22Rv1 (cell line): ENCODE data around the gene EIF4E1B.

ENCODE experiments used
- ZFX ChIP-seq: fragments of 450-650 bp; IDR thresholded peaks from 2 replicates; pipeline ENCODE4 v1.6.1; 2017; ENCODE audit warnings: antibody characterized with exemption, borderline replicate concordance
- TF ChIP-seq, protein P1 (sequence below): fragments of 450-650 bp; IDR thresholded peaks from 2 replicates; pipeline ENCODE4 v1.5.1; 2017; ENCODE audit warnings: mild to moderate bottlenecking

DNA sequence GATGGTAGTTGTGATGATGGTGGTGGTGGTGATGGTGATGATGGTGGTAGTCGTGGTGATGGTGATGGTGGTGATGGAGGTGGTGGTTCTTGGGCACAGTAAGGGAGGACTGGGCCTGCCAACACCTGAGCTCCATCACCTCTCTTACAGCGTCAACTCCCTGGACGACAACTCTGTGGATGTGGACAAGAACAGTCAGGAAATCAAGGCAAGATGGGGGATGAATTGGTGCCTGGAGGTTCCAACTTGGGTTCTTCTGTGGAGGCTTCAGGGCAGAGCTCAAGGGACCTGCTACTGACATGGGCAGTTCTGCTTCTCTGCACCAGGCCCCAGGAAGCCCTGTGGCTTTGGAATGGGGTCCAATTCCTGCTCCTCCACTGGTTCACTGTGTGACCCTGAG lies 37.9 kb upstream of the EIF4E1B start:
- TF ChIP-seq, protein P1, sequence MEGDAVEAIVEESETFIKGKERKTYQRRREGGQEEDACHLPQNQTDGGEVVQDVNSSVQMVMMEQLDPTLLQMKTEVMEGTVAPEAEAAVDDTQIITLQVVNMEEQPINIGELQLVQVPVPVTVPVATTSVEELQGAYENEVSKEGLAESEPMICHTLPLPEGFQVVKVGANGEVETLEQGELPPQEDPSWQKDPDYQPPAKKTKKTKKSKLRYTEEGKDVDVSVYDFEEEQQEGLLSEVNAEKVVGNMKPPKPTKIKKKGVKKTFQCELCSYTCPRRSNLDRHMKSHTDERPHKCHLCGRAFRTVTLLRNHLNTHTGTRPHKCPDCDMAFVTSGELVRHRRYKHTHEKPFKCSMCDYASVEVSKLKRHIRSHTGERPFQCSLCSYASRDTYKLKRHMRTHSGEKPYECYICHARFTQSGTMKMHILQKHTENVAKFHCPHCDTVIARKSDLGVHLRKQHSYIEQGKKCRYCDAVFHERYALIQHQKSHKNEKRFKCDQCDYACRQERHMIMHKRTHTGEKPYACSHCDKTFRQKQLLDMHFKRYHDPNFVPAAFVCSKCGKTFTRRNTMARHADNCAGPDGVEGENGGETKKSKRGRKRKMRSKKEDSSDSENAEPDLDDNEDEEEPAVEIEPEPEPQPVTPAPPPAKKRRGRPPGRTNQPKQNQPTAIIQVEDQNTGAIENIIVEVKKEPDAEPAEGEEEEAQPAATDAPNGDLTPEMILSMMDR: no peak
- TF ChIP-seq ZFX: no peak
